ENCODE data around the gene TNNC1. TPM values are rescaled to one million over a fixed set of nuclear protein-coding genes. Genes with fewer than 3 reads are reported as not detected.

The TNNC1 gene
- total and polyA plus RNA-seq, 2 donors (not counting 1 experiment from before 2014, with no cell fraction given): 1.1 to 5.4 TPM

- no peaks in the 10 kb centered on the region for H4K20me1 ChIP-seq (ENCODE audit: control insufficient read depth, insufficient read depth, low read length, poor library complexity, severe bottlenecking)
- DNase-seq: no peak
- H3K27me3 ChIP-seq (replicated peaks in 1 of 4; ENCODE audit: control extremely low read depth in 1 of 4, control insufficient read depth in 3 of 4, insufficient read depth in 4 of 4, low read length in 3 of 4): no peaks in the 10 kb centered on the region
- no peaks in the 10 kb centered on the region for H3K79me2 ChIP-seq (ENCODE audit: control insufficient read depth, insufficient read depth, low read length)
- Mint-ChIP-seq H3K27me3 (no peaks in the 10 kb centered on the region), H3K4me1 (no peaks in the 10 kb centered on the region), H3K4me3 (no peak overlapping the region), H3K27ac (no peak overlapping the region), H3K9me3 (ENCODE audit: insufficient read depth) (no peaks in the 10 kb centered on the region)
- intact Hi-C loops (cut with micrococcal nuclease): no loop called here
- peaks cover 0 to 48% of the 10 kb centered on the region in 2 experiments for H3K36me3 ChIP-seq (replicated peaks in 1 of 2; ENCODE audit: control extremely low read depth in 1 of 2, control insufficient read depth in 1 of 2, extremely low read depth in 1 of 2, insufficient read depth in 2 of 2, low read length in 1 of 2)
- H3K27ac ChIP-seq (ENCODE audit: low read length in 2 of 2): no peak overlapping the region
- no peaks in the 10 kb centered on the region for H3K9me3 ChIP-seq (ENCODE audit: control extremely low read depth in 1 of 3, control insufficient read depth in 2 of 3, insufficient read depth in 1 of 3, low read length in 2 of 3)
- no peak overlapping the region for H3K4me3 ChIP-seq (ENCODE audit: control extremely low read depth in 1 of 5, extremely low read depth in 1 of 5, insufficient read depth in 1 of 5, low read depth in 2 of 5, low read length in 4 of 5)
- no peak for ATAC-seq (ENCODE audit: low read depth)
- H3K9ac ChIP-seq (ENCODE audit: low read length): no peak overlapping the region
- no peak overlapping the region for H2AFZ ChIP-seq (ENCODE audit: insufficient read depth, low read depth, low read length, poor library complexity, severe bottlenecking)
- 80% methylated on average over 23 of the region's 23 CpGs for WGBS (ENCODE audit: insufficient coverage)
- POLR2A ChIA-PET: no interaction called here
- no peaks in the 10 kb centered on the region for H3K4me1 ChIP-seq (ENCODE audit: control insufficient read depth in 2 of 2, insufficient read depth in 2 of 2, low read length in 2 of 2)
- CTCF ChIA-PET: no interaction called here
- no peak overlapping the region for H3K4me2 ChIP-seq (replicated peaks; ENCODE audit: low read depth, low read length, poor library complexity, severe bottlenecking)
- TF ChIP-seq EZH2 (IDR thresholded peaks at IDR 0.05; ENCODE audit: borderline replicate concordance, insufficient read depth, low read depth, low read length, poor library complexity, severe bottlenecking): no peak
- TF ChIP-seq CTCF (IDR thresholded peaks at IDR 0.05): no peak
These were observed 37.2 kb upstream of the TNNC1 start for GRCh38 chr3:52490939-52491526.

GRCh38 chr3:52490035-52490938 lies 36.4 kb upstream of the TNNC1 start:
- Mint-ChIP-seq H3K9me3 (ENCODE audit: insufficient read depth) (no peaks in the 10 kb centered on the region), H3K27ac (peak overlapping the region; percentile 37), H3K27me3 (no peaks in the 10 kb centered on the region), H3K4me3 (no peak overlapping the region), H3K4me1 (no peaks in the 10 kb centered on the region)
- TF ChIP-seq CTCF (IDR thresholded peaks at IDR 0.05): no peak
- no peak for TF ChIP-seq EZH2 (IDR thresholded peaks at IDR 0.05; ENCODE audit: borderline replicate concordance, insufficient read depth, low read depth, low read length, poor library complexity, severe bottlenecking)
- no peaks in the 10 kb centered on the region for H3K9me3 ChIP-seq (ENCODE audit: control extremely low read depth in 1 of 3, control insufficient read depth in 2 of 3, insufficient read depth in 1 of 3, low read length in 2 of 3)
- ChIA-PET POLR2A (no interaction called here), CTCF (no interaction called here)
- no peak overlapping the region for H3K4me2 ChIP-seq (replicated peaks; ENCODE audit: low read depth, low read length, poor library complexity, severe bottlenecking)
- DNase-seq: no peak
- peaks cover 0 to 52% of the 10 kb centered on the region in 2 experiments for H3K36me3 ChIP-seq (replicated peaks in 1 of 2; ENCODE audit: control extremely low read depth in 1 of 2, control insufficient read depth in 1 of 2, extremely low read depth in 1 of 2, insufficient read depth in 2 of 2, low read length in 1 of 2)
- H3K27ac ChIP-seq (ENCODE audit: low read length in 2 of 2): no peak overlapping the region
- no peaks in the 10 kb centered on the region for H4K20me1 ChIP-seq (ENCODE audit: control insufficient read depth, insufficient read depth, low read length, poor library complexity, severe bottlenecking)
- H3K79me2 ChIP-seq (ENCODE audit: control insufficient read depth, insufficient read depth, low read length): no peaks in the 10 kb centered on the region
- no peak overlapping the region for H2AFZ ChIP-seq (ENCODE audit: insufficient read depth, low read depth, low read length, poor library complexity, severe bottlenecking)
- H3K9ac ChIP-seq (ENCODE audit: low read length): no peak overlapping the region
- no peak for ATAC-seq (ENCODE audit: low read depth)
- WGBS (ENCODE audit: insufficient coverage): 82% methylated on average over 22 of the region's 22 CpGs
- no peak overlapping the region for H3K4me3 ChIP-seq (ENCODE audit: control extremely low read depth in 1 of 5, extremely low read depth in 1 of 5, insufficient read depth in 1 of 5, low read depth in 2 of 5, low read length in 4 of 5)
- no peaks in the 10 kb centered on the region for H3K4me1 ChIP-seq (ENCODE audit: control insufficient read depth in 2 of 2, insufficient read depth in 2 of 2, low read length in 2 of 2)
- H3K27me3 ChIP-seq (replicated peaks in 1 of 4; ENCODE audit: control extremely low read depth in 1 of 4, control insufficient read depth in 3 of 4, insufficient read depth in 4 of 4, low read length in 3 of 4): no peaks in the 10 kb centered on the region
- intact Hi-C loops (cut with micrococcal nuclease): no loop called here
